Raji (cell line): ENCODE data around the gene PAN3.

Source experiments
- POLR2A ChIP-seq: IDR thresholded peaks from 2 replicates; pipeline ENCODE4 v1.6.1; 2011; ENCODE audit warnings: low read depth, low read length, control low read depth; ENCODE audit not compliant: insufficient read depth

Gene PAN3

GRCh38 chr13:28299916-28300315 lies 161.6 kb downstream of the PAN3 start:
- TF ChIP-seq POLR2A: no peak

GRCh38 chr13:28301839-28302238 lies 163.5 kb downstream of the PAN3 start:
- no peak for TF ChIP-seq POLR2A

DNA sequence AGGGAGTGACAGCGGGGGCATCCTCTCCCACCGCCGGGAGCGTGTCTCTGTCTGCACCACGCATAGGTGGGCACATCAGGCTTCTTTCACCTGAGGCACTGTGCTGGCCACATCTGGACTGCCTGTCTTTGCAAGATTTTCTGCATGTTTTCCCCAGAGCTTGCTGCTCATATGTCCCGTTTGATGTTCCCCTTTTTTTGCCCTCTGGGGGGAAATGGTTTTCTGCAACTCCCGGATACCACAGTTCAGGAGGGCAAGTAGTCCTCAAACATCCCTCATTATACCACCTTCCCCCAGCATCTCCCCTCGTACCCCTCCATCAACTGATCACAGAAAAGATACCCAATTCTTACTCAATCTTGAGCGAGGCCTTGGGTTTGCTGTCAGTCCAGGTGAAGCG lies 168.0 kb downstream of the PAN3 start:
- TF ChIP-seq POLR2A: no peak

GRCh38 chr13:28313579-28313978 lies 175.2 kb downstream of the PAN3 start:
- no peak for TF ChIP-seq POLR2A

DNA sequence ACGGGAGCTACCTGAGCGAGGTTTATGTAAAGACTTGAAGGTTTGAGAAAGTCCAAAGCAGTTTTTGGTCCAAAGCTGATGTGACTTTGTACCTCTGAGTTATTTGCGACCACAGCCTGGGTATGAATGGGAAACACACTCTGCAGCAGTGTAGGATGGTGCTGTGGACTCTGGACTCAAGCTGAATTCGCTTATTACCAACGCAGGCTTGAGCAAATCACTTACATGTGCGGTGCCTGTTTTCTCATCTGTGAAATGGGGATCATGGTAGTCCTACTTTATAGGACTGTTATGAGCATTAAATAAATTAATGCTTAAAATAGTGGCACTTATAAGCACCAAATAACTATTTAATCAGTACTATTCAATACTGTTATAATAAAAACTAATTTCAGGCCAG lies 176.5 kb downstream of the PAN3 start:
- no peak for TF ChIP-seq POLR2A

DNA sequence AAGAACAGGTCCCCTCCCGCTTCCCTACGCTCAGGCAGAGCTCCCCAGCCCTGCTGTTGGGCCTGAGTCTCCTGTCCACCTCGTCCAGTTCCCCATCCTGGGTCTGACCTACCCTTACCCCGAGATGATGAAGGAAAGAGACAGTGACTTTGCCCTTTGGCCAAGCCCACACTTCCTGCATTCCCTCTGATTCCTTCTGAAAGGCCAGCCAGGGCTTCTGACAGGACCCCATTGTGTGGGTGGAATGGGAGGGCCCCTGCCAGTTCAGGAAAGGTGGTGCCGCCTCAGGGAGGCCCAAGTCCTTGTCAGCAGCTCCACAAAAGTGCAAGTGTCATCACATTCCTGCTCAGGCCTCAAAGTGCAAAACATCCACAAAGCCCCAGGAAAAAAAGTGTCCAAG lies 177.8 kb downstream of the PAN3 start:
- TF ChIP-seq POLR2A: no peak

DNA sequence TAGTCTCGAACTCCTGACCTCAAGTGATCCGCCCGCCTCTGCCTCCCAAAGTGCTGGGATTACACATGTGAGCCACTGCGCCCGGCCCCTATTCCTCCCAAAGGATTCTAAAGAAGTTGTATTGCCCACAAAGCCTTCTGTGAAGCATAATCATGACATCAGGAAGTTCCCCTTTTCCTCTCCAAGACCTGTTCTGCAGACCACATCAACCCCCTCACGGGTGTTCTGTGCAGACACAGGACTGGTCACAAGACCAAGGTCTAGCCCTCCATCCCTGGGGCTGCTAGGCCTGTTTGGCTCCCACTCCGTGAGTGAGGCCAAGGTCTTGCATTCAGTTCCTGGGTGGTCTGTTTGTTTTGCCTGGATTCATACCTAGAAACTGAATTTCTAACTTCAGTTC lies 178.5 kb downstream of the PAN3 start:
- TF ChIP-seq POLR2A: no peak

DNA sequence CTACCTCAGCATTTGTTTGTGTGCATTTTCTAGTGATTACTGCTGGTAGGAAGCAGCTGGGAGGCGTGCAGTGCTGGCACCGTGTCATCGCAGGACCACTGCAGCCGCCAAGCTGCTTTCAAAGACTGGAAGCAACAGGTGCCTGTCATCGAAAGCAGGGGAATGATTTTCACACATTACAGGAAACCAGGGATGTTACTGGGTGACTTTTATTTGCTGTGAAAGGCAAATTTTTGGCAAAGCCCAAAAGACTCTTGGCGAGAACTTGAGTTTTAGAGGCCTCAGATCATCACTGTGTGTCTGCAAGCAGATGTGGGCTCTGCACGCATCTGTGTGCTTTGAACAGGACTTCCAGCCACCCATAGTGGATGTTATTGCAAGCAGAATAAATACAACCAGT lies 180.2 kb downstream of the PAN3 start:
- TF ChIP-seq POLR2A: no peak

DNA sequence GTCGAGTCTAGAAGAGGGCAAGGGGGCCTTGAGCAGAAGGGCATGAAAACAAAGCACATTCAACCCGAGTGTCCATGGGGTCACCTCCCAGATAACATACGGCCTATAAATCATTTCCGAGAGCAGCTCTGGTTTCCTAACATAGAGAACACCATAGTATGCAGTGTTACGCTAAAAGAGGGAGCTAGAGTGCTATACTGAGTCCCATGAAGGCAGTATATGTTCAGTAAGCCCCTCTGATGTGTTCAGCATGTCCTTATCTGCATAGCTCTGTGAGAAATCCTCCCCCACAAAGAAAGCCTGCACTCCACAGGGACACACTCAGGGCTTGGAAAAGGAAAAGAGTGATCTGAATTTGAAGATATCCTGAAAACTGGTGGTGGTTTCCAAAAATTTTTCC lies 181.2 kb downstream of the PAN3 start:
- TF ChIP-seq POLR2A: no peak

- TF ChIP-seq POLR2A: no peak
Measured at GRCh38 chr13:28320209-28320608, 181.9 kb downstream of the PAN3 start.

- no peak for TF ChIP-seq POLR2A
Measured at GRCh38 chr13:28320884-28321574, 182.7 kb downstream of the PAN3 start.

DNA sequence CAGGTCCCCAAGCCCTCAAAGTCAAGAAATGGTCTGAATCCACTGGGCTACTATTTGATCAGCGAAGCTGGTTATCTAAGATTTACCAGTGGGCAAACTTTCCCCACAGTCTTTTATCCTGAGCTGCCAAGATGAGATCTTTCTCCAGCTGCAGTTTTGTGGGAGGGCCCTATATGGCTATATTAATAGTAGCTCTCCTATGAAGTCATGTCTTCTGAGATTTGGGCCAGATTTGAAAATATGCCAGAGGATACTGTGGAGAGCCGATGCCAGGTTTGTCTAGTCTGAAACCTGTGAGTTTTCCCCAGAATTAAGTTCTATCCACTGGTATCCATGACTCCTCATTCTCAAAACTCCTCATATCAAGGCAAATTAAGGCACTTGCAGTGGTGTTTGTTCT lies 183.4 kb downstream of the PAN3 start:
- no peak for TF ChIP-seq POLR2A

- no peak for TF ChIP-seq POLR2A
Measured at GRCh38 chr13:28322256-28322905, 184.0 kb downstream of the PAN3 start.

GRCh38 chr13:28324181-28324789 lies 185.9 kb downstream of the PAN3 start:
- TF ChIP-seq POLR2A: no peak

DNA sequence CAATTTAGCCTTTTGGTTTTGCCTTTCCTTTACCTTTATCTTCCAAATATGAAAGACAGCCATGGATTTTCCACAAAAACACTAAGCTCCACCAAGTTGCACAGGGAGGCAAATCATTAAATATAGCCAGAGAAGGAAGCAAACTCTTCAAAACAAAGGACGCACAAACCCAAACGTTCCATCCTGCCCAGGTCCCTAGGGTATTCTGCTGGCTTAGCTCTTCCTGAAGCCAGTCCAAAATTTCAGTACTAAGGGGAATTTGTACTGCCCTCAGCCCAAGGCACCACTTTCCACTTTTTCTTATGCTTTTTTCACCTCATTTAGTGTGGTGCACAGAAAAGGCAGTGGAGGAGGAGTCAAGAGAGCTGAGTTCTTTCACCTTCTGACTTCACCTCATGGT lies 186.7 kb downstream of the PAN3 start:
- TF ChIP-seq POLR2A: no peak

- TF ChIP-seq POLR2A: no peak
Measured at GRCh38 chr13:28326056-28326455, 187.7 kb downstream of the PAN3 start.
